Epithelial cell of esophagus (primary cell): ENCODE measurements around the gene DGCR2.

ENCODE experiments used
- DNase-seq: peaks from one replicate; pipeline ENCODE4 v3.0.0; 2010; ENCODE audit warnings: low read depth
- H3K4me3 ChIP-seq: 2 replicates; pipeline ENCODE4 v1.5.1; 2011; ENCODE audit warnings: mild to moderate bottlenecking, low read length, control low read depth
- CTCF ChIP-seq: IDR thresholded peaks from 2 replicates; pipeline ENCODE4 v1.5.1; 2011; ENCODE audit warnings: low read depth, mild to moderate bottlenecking, low read length, control low read depth, inconsistent platforms; ENCODE audit not compliant: insufficient read depth; ENCODE audit errors: missing control alignments

DGCR2 gene

GRCh38 chr22:19134874-19135273, 12.7 kb upstream of the DGCR2 start:
- no peak overlapping the region for H3K4me3 ChIP-seq
- no peak for DNase-seq
- no peak for TF ChIP-seq CTCF

GRCh38 chr22:19134176-19134831, 12.1 kb upstream of the DGCR2 start:
- no peak overlapping the region for H3K4me3 ChIP-seq
- no peak for DNase-seq
- TF ChIP-seq CTCF = no peak

- TF ChIP-seq CTCF = no peak
- no peak overlapping the region for H3K4me3 ChIP-seq
- DNase-seq = no peak
Observed at GRCh38 chr22:19133561-19133960, 11.3 kb upstream of the DGCR2 start.

- H3K4me3 ChIP-seq = no peak overlapping the region
- DNase-seq = no peak
- TF ChIP-seq CTCF = no peak
Observed at GRCh38 chr22:19132693-19133400, 10.6 kb upstream of the DGCR2 start.

GRCh38 chr22:19132153-19132552, 9.9 kb upstream of the DGCR2 start:
- no peak for TF ChIP-seq CTCF

GRCh38 chr22:19131685-19132015, 9.4 kb upstream of the DGCR2 start:
- no peak overlapping the region for H3K4me3 ChIP-seq
- no peak for DNase-seq
- TF ChIP-seq CTCF = no peak

More at GRCh38 chr22:19132153-19132552, 9.9 kb upstream of the DGCR2 start:
- no peak for DNase-seq
- no peak overlapping the region for H3K4me3 ChIP-seq
